ENCODE measurements around the gene GAB2. TPM values are rescaled to one million over a fixed set of nuclear protein-coding genes. Genes with fewer than 3 reads are reported as not detected.

Gene GAB2
- total RNA-seq, 2 donors from 2014 or later, result 6.5 to 11.4 TPM

DNA sequence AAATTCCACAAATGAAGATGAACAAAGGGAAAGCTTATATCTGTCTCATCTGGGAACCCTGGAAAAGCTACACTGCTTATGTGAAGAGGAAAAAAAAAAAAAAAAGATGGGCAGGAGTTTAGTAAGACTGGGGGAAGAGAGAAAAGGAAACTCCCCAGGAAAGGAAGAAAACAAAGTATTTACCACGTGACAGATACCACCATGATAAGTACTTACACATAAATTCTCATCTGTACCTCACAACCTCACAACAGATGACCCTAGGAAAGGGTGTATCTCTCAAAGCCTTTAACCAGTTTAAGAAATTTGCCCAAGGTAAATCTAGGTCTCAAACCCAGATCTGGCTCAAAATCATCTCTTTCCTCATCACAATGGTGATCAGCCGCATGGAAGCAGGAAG, 77.1 kb downstream of the GAB2 start:
- Mint-ChIP-seq H3K36me3 (ENCODE audit: low read depth) (no peaks in the 10 kb centered on the region), H3K27me3 (no peaks in the 10 kb centered on the region), H3K27ac (peak overlapping the region; percentile 25), H3K4me1 (peaks cover 18% of the 10 kb centered on the region), H3K4me3 (peak overlapping the region; percentile 32), H3K9me3 (no peaks in the 10 kb centered on the region)
- no peak for ATAC-seq (replicated peaks)

- peak overlapping the region; percentile 25 for H3K27ac Mint-ChIP-seq
- H3K9me3 Mint-ChIP-seq, result no peaks in the 10 kb centered on the region
- no peak for ATAC-seq (replicated peaks)
- H3K4me3 Mint-ChIP-seq, result peak overlapping the region; percentile 32
- H3K27me3 Mint-ChIP-seq, result no peaks in the 10 kb centered on the region
- H3K4me1 Mint-ChIP-seq, result peaks cover 18% of the 10 kb centered on the region
- no peaks in the 10 kb centered on the region for H3K36me3 Mint-ChIP-seq (ENCODE audit: low read depth)
Observed at GRCh38 chr11:78339945-78340344, 77.7 kb downstream of the GAB2 start.

- peaks cover 18% of the 10 kb centered on the region for H3K4me1 Mint-ChIP-seq
- no peaks in the 10 kb centered on the region for H3K9me3 Mint-ChIP-seq
- peak overlapping the region; percentile 17 for H3K27ac Mint-ChIP-seq
- peak; percentile 65 for ATAC-seq (replicated peaks)
- H3K36me3 Mint-ChIP-seq (ENCODE audit: low read depth), result no peaks in the 10 kb centered on the region
- no peaks in the 10 kb centered on the region for H3K27me3 Mint-ChIP-seq
- H3K4me3 Mint-ChIP-seq, result peak overlapping the region; percentile 32
Observed at GRCh38 chr11:78339483-78339882, 78.1 kb downstream of the GAB2 start.

DNA sequence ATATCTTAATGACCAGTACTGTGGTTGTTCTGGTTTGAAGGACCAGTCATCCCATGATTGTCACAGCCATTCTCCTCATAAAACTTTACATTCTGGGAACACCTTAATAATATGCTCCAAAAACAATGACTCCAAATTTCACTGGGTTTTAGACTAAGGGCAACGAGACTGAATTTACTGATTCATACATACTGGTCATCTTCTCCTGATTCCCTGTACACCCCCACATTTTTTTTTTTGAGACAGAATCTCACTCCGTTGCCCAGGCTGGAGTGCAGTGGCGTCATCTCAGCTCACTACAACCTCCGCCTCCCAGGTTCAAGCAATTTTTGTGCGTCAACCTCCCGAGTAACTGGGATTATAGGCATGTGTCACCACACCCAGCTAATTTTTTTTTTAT, 78.9 kb downstream of the GAB2 start:
- Mint-ChIP-seq H3K36me3 (ENCODE audit: low read depth) (no peaks in the 10 kb centered on the region), H3K4me3 (no peak overlapping the region), H3K27me3 (no peaks in the 10 kb centered on the region), H3K4me1 (peaks cover 13% of the 10 kb centered on the region), H3K27ac (no peak overlapping the region), H3K9me3 (no peaks in the 10 kb centered on the region)
- ATAC-seq (replicated peaks), result no peak

DNA sequence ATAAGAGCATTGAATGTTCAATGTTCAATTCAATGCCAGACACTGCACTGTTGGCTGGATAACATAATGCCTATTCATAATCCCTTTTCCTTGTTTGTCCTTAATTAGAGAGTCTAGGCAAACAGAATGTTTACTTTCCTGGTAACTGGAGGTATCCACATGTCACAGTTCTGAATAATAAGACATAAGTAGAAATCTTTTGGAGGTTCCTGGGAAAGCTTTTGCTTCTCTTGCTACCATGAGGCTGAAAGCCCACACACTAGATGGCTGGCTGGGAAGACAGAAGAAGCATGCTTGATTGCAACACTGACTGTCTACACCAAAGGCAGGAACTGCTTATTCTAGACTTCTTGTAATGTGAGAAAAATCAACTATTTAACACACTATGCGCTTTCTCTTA, 79.5 kb downstream of the GAB2 start:
- Mint-ChIP-seq H3K4me3 (no peak overlapping the region), H3K36me3 (ENCODE audit: low read depth) (no peaks in the 10 kb centered on the region), H3K9me3 (no peaks in the 10 kb centered on the region), H3K27me3 (no peaks in the 10 kb centered on the region), H3K27ac (no peak overlapping the region), H3K4me1 (peaks cover 12% of the 10 kb centered on the region)
- ATAC-seq (replicated peaks), result no peak

DNA sequence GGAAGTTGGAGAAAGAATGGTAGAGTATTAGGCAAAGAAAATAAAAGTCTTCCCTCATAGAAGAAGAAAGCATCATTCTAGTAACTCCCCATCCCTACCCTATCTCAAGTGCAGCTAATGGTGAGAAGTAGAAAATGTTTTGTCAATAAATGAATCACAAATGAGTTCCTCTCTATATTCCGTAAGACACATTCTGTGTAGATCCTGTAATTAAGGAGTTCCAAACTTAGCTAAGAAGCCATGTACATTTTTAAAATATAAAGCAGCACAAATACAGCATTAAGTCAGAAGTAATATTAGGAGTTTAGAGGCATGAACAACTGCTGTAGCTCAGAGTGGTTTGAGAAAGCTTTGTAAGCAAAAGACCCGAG, 80.1 kb downstream of the GAB2 start:
- H3K27me3 Mint-ChIP-seq, result no peaks in the 10 kb centered on the region
- H3K4me3 Mint-ChIP-seq, result no peak overlapping the region
- H3K9me3 Mint-ChIP-seq, result no peaks in the 10 kb centered on the region
- no peak overlapping the region for H3K27ac Mint-ChIP-seq
- no peak for ATAC-seq (replicated peaks)
- H3K4me1 Mint-ChIP-seq, result peaks cover 14% of the 10 kb centered on the region
- H3K36me3 Mint-ChIP-seq (ENCODE audit: low read depth), result no peaks in the 10 kb centered on the region

DNA sequence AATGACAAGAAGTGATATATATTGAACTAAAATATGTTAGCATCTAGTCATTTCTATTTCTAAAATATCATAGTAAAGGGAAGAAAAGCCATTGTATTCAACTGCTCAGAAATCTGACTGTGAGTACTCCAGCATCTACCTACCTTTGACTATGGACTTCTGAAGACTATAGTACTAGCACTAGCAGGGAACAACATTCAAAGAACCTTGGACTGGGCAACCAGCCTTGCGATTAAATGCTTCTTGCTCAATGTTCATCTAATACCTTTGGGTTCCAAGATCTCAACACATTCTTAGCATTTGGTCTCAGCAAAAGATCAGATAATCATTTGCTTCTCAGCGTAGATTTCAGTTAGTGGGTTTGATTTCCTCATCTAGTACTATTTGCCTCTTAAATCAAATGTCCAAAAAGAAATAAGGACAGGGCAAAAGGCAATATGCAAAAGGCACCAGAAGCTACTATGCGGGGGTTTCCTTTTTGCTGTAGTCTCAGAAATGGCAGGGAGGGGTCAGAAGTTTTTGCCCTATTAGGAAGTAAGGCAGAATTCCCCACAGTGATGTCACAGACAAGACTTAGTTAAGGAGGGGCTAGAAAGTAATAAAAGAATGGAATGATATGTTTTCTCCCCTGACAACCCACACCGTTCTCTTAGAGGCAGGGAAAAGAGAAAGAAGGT, 80.6 kb downstream of the GAB2 start:
- H3K4me1 Mint-ChIP-seq, result peaks cover 19% of the 10 kb centered on the region
- H3K27ac Mint-ChIP-seq, result no peak overlapping the region
- H3K36me3 Mint-ChIP-seq (ENCODE audit: low read depth), result no peaks in the 10 kb centered on the region
- no peak for ATAC-seq (replicated peaks)
- no peaks in the 10 kb centered on the region for H3K27me3 Mint-ChIP-seq
- no peaks in the 10 kb centered on the region for H3K9me3 Mint-ChIP-seq
- no peak overlapping the region for H3K4me3 Mint-ChIP-seq

DNA sequence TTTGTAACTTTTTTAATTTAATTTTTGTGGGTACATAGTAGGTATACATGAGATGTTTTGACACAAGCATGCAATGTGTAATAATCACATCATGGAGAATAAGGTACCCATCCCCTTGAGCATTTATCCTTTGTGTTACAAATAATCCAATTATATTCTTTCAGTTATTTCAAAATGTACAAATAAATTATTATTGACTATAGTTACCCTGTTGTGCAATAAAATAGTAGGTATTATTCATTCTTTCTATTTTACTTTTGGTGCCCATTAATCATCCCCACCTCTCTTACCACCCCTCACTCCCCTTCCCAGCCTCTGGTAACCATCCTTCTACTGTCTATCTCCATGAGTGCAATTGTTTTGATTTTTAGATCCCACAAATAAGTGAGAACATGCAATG, 83.5 kb downstream of the GAB2 start:
- Mint-ChIP-seq H3K4me1 (peaks cover 10% of the 10 kb centered on the region), H3K27me3 (no peaks in the 10 kb centered on the region), H3K27ac (no peak overlapping the region), H3K4me3 (no peak overlapping the region), H3K36me3 (ENCODE audit: low read depth) (no peaks in the 10 kb centered on the region), H3K9me3 (no peaks in the 10 kb centered on the region)
- no peak for ATAC-seq (replicated peaks)

DNA sequence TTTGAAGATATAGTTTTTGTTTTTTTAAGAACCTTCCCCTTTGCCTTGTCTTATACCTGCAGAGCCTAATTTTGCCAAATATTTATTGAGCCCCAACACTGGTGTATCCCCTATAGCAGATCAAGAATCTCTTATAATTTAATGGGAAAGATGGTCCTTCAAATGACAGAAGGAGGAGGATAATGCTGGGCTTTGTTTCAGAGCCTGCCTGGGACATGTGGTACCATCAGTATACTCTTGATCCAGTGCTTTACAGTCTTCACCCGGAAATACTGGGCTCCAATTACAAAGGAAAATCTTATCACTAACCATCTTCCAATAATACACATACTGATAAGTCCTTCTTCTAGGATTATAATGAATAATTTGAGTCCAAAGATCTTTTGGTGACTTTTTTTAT, 84.7 kb downstream of the GAB2 start:
- ATAC-seq (replicated peaks), result no peak
- Mint-ChIP-seq H3K27ac (peak overlapping the region; percentile 46), H3K36me3 (ENCODE audit: low read depth) (no peaks in the 10 kb centered on the region), H3K27me3 (no peaks in the 10 kb centered on the region), H3K9me3 (no peaks in the 10 kb centered on the region), H3K4me1 (peaks cover 11% of the 10 kb centered on the region), H3K4me3 (no peak overlapping the region)

DNA sequence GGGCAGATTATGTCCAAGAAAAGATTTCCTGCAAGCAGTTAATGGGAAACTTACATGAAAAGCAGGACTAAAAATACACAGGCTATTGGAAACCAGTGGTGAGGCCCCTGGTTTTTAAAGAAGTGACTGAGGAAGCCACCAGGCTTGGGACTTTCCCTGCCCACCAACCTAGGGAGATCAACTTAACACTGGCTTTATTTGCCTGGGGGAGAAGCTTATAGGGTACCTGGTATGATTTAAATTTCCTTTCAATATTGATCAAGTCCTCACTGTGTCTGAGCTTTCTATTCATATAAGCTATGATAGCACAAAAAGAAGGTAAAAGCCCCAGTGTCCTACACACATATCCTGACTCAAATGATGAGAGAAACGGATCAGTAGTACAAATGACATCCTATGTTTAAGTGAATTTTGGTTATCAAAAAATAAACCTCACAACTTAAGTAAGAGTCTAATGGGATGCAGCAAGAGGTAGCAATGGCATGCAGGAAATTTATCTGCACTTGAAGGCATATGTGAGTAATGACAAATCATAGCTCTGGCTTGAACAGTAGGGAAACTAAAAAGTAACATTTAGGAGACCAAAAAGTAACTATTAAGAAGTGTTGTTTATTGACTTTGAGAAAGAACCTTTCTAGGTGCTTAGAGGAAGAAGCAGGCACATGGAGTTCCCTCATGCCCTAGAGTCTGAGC, 85.3 kb downstream of the GAB2 start:
- no peaks in the 10 kb centered on the region for H3K9me3 Mint-ChIP-seq
- no peaks in the 10 kb centered on the region for H3K27me3 Mint-ChIP-seq
- no peaks in the 10 kb centered on the region for H3K36me3 Mint-ChIP-seq (ENCODE audit: low read depth)
- peak overlapping the region; percentile 46 for H3K27ac Mint-ChIP-seq
- peaks cover 11% of the 10 kb centered on the region for H3K4me1 Mint-ChIP-seq
- H3K4me3 Mint-ChIP-seq, result peak overlapping the region; percentile 11
- ATAC-seq (replicated peaks), result peak; percentile 72

DNA sequence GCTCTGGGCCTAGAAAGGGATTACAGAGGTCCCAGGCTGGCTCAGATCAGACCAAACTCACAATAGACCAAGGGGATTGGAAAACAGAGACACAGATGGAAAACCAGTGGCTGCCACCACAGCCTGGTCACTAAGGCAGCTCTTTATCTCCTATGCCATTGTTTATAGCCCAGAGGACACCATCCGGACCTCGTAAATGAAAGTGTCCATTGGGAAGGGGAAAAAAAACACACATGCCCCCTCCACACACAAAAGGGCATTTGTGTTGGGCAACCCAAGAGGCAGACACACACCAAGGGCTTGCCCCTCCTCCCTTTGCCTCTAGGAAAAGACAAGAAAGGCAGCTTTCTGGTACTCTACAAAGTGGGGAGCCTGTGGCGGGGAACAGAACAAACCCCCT, 85.9 kb downstream of the GAB2 start:
- H3K9me3 Mint-ChIP-seq, result no peaks in the 10 kb centered on the region
- H3K27ac Mint-ChIP-seq, result peak overlapping the region; percentile 46
- H3K4me1 Mint-ChIP-seq, result peaks cover 12% of the 10 kb centered on the region
- H3K36me3 Mint-ChIP-seq (ENCODE audit: low read depth), result no peaks in the 10 kb centered on the region
- no peaks in the 10 kb centered on the region for H3K27me3 Mint-ChIP-seq
- peak overlapping the region; percentile 11 for H3K4me3 Mint-ChIP-seq
- no peak for ATAC-seq (replicated peaks)

DNA sequence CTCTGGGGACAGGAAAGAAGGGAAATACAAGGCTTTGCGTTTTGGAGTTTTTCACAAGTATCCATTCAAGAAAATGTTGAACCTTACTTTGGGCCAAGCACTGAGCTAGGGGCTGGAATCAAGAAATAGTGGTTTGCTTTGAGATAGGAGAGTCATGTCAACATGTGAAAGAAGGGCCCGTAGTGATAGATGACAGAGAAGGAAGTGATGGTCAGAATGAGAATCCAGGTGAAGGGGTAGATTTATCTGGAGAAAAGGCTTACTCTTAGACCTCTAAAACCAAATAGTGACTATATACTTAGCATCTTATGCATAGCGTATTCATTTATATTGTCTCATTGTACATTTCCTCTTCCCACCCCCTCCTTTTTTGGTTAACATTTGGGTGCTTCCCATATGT, 87.3 kb downstream of the GAB2 start:
- ATAC-seq (replicated peaks), result peak; percentile 54
- H3K4me3 Mint-ChIP-seq, result no peak overlapping the region
- peaks cover 22% of the 10 kb centered on the region for H3K4me1 Mint-ChIP-seq
- H3K36me3 Mint-ChIP-seq (ENCODE audit: low read depth), result no peaks in the 10 kb centered on the region
- no peaks in the 10 kb centered on the region for H3K27me3 Mint-ChIP-seq
- H3K9me3 Mint-ChIP-seq, result no peaks in the 10 kb centered on the region
- H3K27ac Mint-ChIP-seq, result no peak overlapping the region

GRCh38 chr11:78327945-78328344, 89.7 kb downstream of the GAB2 start:
- Mint-ChIP-seq H3K27me3 (no peaks in the 10 kb centered on the region), H3K4me3 (no peak overlapping the region), H3K4me1 (peaks cover 26% of the 10 kb centered on the region), H3K9me3 (no peaks in the 10 kb centered on the region), H3K36me3 (ENCODE audit: low read depth) (no peaks in the 10 kb centered on the region), H3K27ac (no peak overlapping the region)
- ATAC-seq (replicated peaks), result no peak

GRCh38 chr11:78325274-78325781, 92.3 kb downstream of the GAB2 start:
- Mint-ChIP-seq H3K27ac (peak overlapping the region; percentile 74), H3K9me3 (no peaks in the 10 kb centered on the region), H3K27me3 (no peaks in the 10 kb centered on the region), H3K4me1 (peaks cover 19% of the 10 kb centered on the region), H3K4me3 (peak overlapping the region; percentile 57), H3K36me3 (ENCODE audit: low read depth) (no peaks in the 10 kb centered on the region)
- peak; percentile 91 for ATAC-seq (replicated peaks)

- H3K4me1 Mint-ChIP-seq, result peaks cover 14% of the 10 kb centered on the region
- no peak overlapping the region for H3K4me3 Mint-ChIP-seq
- no peaks in the 10 kb centered on the region for H3K27me3 Mint-ChIP-seq
- H3K27ac Mint-ChIP-seq, result no peak overlapping the region
- no peak for ATAC-seq (replicated peaks)
- H3K36me3 Mint-ChIP-seq (ENCODE audit: low read depth), result no peaks in the 10 kb centered on the region
- H3K9me3 Mint-ChIP-seq, result no peaks in the 10 kb centered on the region
Observed at GRCh38 chr11:78323363-78323762, 94.3 kb downstream of the GAB2 start.
